NCI-H146 (cell line): ENCODE data around the gene PVR.
"Not testable (repeated sequence)": the region's sequence is repeated elsewhere in the genome, so short reads cannot be mapped to it uniquely, and the experiment has no call there.

Experiments
- DNase-seq: peaks from one replicate; lab custom pipeline; 2025; lab: John Stamatoyannopoulos, UW

Gene PVR

GRCh38 chr19:44645407-44646048, 1.8 kb downstream of the PVR start:
- DNase-seq: no peak

GRCh38 chr19:44646049-44646416, 2.3 kb downstream of the PVR start:
- DNase-seq: no peak

DNA sequence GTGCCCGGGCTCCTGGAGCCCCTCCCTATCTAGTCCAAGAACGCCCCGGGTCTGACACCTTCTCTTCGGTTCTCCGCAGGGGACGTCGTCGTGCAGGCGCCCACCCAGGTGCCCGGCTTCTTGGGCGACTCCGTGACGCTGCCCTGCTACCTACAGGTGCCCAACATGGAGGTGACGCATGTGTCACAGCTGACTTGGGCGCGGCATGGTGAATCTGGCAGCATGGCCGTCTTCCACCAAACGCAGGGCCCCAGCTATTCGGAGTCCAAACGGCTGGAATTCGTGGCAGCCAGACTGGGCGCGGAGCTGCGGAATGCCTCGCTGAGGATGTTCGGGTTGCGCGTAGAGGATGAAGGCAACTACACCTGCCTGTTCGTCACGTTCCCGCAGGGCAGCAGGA, 3.4 kb downstream of the PVR start:
- no peak for DNase-seq

DNA sequence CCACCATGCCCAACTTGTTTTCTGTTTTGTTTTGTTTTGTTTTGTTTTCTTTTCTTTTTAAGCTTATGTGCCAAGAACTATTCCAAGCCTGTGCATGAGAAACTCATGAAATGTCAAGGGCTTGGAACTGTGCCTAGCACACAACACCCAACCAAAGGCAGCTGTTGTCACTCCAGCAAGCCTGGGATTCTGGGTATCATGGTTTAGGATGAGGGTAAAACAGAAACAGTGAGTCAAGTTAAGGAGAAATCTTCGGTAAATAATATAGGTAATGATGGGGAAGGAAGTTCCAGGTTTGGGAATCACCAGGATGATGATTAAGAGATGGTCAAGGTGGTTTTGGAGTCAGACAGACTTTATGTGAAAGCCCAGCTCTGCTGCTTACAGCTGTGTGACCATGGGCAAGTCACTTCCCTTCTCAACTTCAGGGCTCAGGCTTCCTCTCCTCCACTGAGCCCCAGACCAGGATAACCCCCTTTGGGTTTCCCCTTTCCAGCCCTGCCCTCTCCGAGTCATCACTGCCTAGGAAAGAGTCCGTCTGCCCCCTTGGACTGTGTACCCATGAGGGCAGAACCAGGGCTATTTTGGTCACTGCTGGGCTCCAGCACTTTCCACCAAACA, 5.0 kb downstream of the PVR start:
- no peak for DNase-seq

DNA sequence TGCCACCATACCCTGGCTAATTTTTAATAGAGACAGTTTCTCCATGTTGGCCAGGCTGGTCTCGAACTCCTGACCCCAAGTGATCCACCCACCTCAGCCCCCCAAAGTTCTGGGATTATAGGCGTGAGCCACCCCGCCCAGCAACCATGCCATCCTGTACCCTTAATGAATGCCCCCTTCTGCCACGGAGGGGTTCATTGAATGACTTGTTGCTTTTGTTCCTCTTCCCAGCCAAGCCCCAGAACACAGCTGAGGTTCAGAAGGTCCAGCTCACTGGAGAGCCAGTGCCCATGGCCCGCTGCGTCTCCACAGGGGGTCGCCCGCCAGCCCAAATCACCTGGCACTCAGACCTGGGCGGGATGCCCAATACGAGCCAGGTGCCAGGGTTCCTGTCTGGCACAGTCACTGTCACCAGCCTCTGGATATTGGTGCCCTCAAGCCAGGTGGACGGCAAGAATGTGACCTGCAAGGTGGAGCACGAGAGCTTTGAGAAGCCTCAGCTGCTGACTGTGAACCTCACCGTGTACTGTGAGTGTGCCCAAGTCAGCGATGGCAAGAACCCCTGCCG, 6.0 kb downstream of the PVR start:
- DNase-seq: no peak

DNA sequence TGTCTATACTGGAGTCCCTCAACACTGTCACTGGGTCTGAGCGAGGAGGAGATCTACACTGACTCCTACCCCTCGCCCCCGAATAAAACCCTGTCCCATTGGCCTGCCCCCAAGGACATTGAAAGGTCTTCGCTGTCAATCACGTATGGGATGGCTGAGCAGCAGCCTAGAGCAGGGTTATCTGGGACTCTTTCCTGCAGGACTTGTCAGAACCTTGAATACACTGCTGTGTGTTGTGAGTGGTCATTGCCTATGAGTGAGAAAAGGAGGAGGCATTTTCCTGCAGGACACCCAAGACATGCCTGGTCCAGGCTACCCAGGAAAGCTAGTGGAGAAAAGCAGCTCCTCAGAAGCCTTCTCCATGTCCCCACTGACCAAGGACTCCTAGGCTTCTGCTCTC, 9.6 kb downstream of the PVR start:
- DNase-seq: no peak

GRCh38 chr19:44653977-44654774, 10.5 kb downstream of the PVR start:
- DNase-seq: peak; percentile 74

DNA sequence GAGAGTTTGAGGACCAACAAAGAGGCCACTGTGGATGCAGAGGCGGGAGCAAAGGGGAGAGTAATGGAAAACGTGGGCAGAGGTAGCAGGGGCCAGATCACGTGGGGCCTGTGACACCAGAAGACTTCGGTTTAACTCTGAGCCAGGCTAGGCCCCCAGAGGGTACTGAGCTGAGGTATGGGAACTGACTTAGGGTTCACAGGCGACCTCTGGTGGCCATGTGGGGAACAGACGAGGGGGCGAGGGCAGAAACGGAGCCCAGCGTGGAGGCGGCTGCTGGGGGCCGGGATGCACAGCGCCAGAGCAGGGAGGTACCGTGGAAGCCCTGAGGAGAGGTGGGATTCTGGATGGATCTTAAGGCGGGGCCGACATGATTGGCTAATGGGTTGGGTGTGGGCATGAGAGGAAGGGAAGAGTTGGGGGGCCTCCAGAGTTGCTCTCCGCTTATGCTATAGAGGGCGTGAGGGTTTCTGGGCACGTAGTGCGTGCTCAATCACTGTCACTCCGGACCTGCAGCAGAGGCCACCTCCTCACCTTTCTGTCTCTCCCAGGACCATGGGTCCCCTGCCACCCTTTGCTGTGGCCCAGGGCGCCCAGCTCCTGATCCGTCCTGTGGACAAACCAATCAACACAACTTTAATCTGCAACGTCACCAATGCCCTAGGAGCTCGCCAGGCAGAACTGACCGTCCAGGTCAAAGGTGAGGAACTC, 13.7 kb downstream of the PVR start:
- peak; percentile 61 for DNase-seq

DNA sequence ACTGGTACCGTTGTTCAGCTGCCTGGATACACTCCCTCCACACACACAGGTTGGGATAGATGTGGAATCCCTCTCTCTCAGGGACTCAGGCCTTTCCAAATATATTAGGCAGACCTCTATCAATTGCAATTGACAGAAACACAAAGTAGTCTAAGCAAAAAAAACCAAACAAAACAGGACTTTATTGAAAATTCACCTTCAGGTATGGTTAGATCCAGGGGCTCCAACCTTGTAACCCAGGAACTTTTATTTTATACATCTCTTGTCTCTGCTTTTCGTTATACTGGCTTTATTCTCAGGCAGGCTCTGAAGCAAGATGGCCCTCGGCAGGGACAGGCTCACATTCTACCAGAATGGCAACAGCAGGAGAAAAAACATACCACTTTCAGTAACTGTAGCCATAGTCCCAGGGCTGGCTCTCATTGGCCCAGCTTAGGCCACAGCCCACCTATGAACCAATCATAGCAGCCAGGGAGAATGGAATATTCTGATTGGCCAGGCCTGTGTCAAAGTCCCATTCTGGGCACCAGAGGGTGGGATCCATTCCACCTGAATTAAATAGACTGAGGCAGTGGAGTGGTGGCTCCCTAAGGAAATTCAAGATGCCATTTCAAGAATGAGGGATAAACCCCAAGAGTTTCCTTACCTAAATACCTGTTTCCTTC, 14.5 kb downstream of the PVR start:
- DNase-seq: no peak

DNA sequence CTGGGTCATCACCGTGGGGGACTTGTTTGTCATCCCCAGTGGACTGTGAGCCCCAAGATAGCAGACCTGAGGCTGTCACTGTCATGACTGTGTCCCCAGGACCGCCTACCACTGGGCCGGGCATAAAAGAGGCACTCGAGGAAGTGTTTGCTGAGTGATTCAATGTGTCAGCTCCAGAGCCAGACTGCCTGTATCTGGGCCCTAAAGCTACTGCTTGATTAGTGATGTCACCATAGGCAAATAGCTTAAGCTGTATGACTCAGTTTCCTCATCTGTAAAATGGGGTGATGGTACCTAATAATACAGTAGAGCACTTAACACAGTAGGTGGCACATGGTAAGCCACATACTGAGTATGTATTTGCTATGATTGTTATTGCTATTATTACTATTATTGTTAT, 16.4 kb downstream of the PVR start:
- no peak for DNase-seq

GRCh38 chr19:44661205-44661604, 17.5 kb downstream of the PVR start:
- DNase-seq: no peak

DNA sequence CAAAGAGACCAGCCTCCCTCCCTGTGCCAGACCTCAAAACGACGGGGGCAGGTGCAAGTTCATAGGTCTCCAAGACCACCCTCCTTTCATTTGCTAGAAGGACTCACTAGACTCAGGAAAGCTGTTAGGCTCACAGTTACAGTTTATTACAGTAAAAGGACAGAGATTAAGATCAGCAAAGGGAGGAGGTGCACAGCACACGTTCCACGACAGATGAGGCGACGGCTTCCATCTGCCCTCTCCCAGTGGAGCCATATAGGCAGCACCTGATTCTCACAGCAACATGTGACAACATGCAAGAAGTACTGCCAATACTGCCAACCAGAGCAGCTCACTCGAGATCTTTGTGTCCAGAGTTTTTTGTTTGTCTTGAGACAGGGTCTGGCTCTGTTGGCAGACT, 18.2 kb downstream of the PVR start:
- DNase-seq: no peak

DNA sequence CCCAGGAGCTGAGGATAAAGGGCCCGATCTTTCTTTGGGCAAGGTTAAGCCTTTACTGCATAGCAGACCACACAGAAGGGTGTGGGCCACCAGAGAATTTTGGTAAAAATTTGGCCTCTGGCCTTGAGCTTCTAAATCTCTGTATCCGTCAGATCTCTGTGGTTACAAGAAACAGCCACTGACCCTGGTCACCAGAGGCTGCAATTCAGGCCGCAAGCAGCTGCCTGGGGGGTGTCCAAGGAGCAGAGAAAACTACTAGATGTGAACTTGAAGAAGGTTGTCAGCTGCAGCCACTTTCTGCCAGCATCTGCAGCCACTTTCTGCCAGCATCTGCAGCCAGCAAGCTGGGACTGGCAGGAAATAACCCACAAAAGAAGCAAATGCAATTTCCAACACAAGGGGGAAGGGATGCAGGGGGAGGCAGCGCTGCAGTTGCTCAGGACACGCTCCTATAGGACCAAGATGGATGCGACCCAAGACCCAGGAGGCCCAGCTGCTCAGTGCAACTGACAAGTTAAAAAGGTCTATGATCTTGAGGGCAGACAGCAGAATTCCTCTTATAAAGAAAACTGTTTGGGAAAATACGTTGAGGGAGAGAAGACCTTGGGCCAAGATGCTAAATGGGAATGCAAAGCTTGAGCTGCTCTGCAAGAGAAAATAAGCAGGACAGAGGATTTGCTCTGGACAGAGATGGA, 19.1 kb downstream of the PVR start:
- DNase-seq: no peak

- DNase-seq: no peak
Observed at GRCh38 chr19:44663996-44664395, 20.3 kb downstream of the PVR start.

- no peak for DNase-seq
Observed at GRCh38 chr19:44664976-44665375, 21.3 kb downstream of the PVR start.

- DNase-seq: no peak
Observed at GRCh38 chr19:44666852-44667556, 23.3 kb downstream of the PVR start.

DNA sequence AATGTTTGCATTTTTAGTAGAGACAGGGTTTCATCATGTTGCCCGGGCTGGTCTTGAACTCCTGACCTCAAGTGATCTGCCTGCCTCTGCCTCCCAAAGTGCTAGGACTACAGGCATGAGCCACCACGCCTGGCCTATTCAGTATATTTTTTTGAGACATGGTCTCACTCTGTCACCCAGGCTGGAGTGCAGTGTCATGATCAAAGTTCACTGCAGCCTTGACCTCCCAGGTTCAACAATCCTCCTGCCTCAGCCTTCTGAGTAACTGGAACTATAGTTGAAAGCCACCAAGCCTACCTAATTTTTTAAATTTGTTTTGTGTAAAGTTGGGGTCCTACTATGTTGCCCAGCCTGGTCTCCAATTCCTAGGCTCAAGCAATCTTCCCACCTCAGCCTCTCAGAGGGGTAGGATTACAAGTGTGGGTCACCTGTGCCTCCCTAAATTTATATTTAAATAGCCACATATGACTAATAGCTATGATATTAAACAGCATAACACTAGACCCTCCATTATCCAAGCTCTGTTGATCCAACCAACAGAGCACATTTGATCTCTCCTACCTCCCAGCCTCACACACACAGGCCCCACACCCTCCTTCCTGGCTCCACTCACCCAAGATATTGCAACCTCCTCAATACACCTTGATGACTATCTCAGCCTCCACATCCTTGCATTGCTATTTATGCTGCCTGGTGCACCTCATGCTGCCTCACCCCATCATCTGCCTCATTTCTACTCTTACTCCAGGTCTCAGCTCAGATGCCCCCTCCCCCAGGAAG, 25.5 kb downstream of the PVR start:
- DNase-seq: no peak

DNA sequence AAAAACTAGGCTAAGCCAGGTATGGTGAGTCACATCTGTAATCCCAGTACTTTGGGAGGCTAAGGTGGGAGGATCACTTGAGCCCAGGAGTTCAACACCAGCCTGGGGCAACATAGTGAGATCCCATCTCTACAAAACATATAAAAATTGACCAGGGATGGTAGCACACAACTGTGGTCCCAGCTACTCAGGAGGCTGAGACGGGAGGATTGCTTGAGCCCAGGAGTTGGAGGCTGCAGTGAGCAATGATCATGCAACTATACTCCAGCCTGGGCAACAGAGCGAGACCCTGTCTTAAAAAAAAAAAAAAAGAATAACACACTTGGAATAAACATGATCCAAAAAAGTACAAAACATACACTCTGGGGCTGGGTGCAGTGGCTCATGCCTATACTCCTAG, 26.3 kb downstream of the PVR start:
- DNase-seq: not testable (repeated sequence)

DNA sequence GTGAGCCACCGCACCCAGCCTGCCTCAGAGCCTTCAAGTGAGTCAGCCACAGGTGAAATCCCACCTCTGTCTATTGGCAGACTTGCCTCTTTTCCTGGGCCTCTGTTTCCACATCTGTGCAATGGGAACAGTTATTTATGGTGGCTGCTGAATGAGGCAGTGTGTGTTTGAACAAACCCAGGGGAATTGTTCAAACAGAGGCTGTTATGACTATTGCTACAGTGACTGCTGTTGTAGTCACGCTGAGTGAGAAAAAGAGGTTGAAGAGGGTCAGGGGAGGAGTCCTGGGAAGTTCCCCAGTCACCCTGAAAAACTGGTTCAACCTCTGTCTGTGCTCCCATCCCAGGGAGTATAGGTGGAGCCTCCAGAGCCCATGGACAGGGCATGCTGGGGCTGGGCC, 27.7 kb downstream of the PVR start, which contains the start of gene CEACAM19:
Gene CEACAM19 (plus strand): TSS at position 83 of the 400 bp plus-strand sequence. CDS start 450 bp downstream, outside the sequence.
- DNase-seq: no peak

DNA sequence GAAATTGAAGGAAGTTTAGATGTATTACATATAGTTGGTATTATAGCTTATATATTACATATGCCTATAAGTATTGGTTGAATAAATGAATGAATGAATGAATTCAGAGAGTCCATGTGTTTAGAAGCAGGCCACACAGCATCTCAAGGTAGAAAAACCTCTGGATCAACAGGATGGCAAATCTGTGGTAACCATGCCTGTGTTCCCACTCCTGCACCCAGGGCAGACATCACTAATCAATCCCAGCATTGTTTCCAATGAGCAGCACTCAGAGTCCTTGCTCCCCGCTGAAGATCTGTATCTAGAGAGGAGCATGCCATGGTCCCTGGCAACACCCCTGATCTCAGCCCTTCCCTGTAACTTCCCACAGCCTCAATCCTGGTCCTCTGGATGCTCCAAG, 28.5 kb downstream of the PVR start:
- no peak for DNase-seq
